Activated CD4-positive, alpha-beta T cell treated with anti-CD3 and anti-CD28 coated beads for 36 hours (primary cell): ENCODE results near the gene COP1. TPM values are rescaled to one million over a fixed set of nuclear protein-coding genes. Genes with fewer than 3 reads are reported as not detected.
A peak's percentile ranks its signal among the peaks of the same experiment; 100 is the strongest.

Experiments used
- ATAC-seq: fragments of 200-7000 bp; cut with Tn5 transposase; one replicate; pipeline ENCODE4 v1.10.0; 2021; ENCODE audit warnings: mild to moderate bottlenecking, moderate library complexity
- CTCF ChIA-PET: fragments of 350-600 bp; sonication (Branson Sonifier 250); formaldehyde crosslinking; loops from one replicate; lab custom pipeline; 2021; ENCODE audit warnings: antibody characterized with exemption; lab: Charles Lee
- POLR2A ChIA-PET: fragments of 350-600 bp; sonication (Branson Sonifier 250); formaldehyde crosslinking; loops from one replicate; lab custom pipeline; 2021; ENCODE audit warnings: antibody characterized with exemption, inconsistent platforms; lab: Charles Lee
- DNase-seq: peaks from one replicate; pipeline ENCODE4 v3.0.0-alpha.2; 2020
- H3K27ac Mint-ChIP-seq: one replicate; pipeline ENCODE4 v1.8.0; 2021; ENCODE audit warnings: mixed read lengths
- H3K27me3 Mint-ChIP-seq: one replicate; pipeline ENCODE4 v1.8.0; 2021; ENCODE audit warnings: mixed read lengths
- H3K36me3 Mint-ChIP-seq: one replicate; pipeline ENCODE4 v1.8.0; 2021; ENCODE audit warnings: low read depth, mixed read lengths
- H3K4me1 Mint-ChIP-seq: one replicate; pipeline ENCODE4 v1.8.0; 2021; ENCODE audit warnings: mixed read lengths
- H3K4me3 Mint-ChIP-seq: one replicate; pipeline ENCODE4 v1.8.0; 2021; ENCODE audit warnings: mild to moderate bottlenecking, moderate library complexity, mixed read lengths
- H3K9me3 Mint-ChIP-seq: one replicate; pipeline ENCODE4 v1.8.0; 2021; ENCODE audit warnings: low read depth, mixed read lengths
- intact Hi-C, 2 experiments: fragments of 100-400 bp; cut with DNase I in 1 of 2; cut with micrococcal nuclease in 1 of 2; formaldehyde crosslinking; loops; one replicate each; pipeline versions ENCODE4 v1.14.2 to v1.15.1; 2022 to 2024; cut with DNase I, micrococcal nuclease
- total RNA-seq, 2 experiments: library from RNA; stranded (reverse); gene quantifications; one replicate each; pipeline ENCODE4 v1.2.3, GENCODE V29; 2021

Gene COP1
- total RNA-seq, 2 experiments from 2014 or later = 38.7 to 43.4 TPM

GRCh38 chr1:176073524-176074157 lies 133.4 kb downstream of the COP1 start:
- Mint-ChIP-seq H3K4me1 (peaks cover 3% of the 10 kb centered on the region), H3K27me3 (no peaks in the 10 kb centered on the region), H3K9me3 (peaks cover 18% of the 10 kb centered on the region), H3K36me3 (peaks cover 53% of the 10 kb centered on the region), H3K27ac (no peak overlapping the region), H3K4me3 (no peak overlapping the region)
- peak; percentile 61 for ATAC-seq
- ChIA-PET CTCF (interaction anchor here (0.6 to 1.5 kb wide), 5 partner anchors 49 to 922 kb away, joined by 3 to 4 read pairs (median 3); no protein-coding TSS in a partner anchor), POLR2A (no interaction called here)
- peak; percentile 39 for DNase-seq
- intact Hi-C loops = loop anchor here in 1 of 2 experiments (2.0 to 5.0 kb wide), 3 partner anchors 593 to 921 kb away; no protein-coding TSS in a partner anchor

GRCh38 chr1:176068901-176069300 lies 138.2 kb downstream of the COP1 start:
- no peaks in the 10 kb centered on the region for H3K9me3 Mint-ChIP-seq
- ATAC-seq (no peak), DNase-seq (no peak)
- H3K27me3 Mint-ChIP-seq = no peaks in the 10 kb centered on the region
- no peak overlapping the region for H3K4me3 Mint-ChIP-seq
- H3K27ac Mint-ChIP-seq = no peak overlapping the region
- peaks cover 38% of the 10 kb centered on the region for H3K36me3 Mint-ChIP-seq
- intact Hi-C loops = no loop called here
- CTCF ChIA-PET = no interaction called here
- peaks cover 6% of the 10 kb centered on the region for H3K4me1 Mint-ChIP-seq
- POLR2A ChIA-PET = no interaction called here

- POLR2A ChIA-PET = no interaction called here
- Mint-ChIP-seq H3K9me3 (no peaks in the 10 kb centered on the region), H3K36me3 (peaks cover 36% of the 10 kb centered on the region), H3K4me3 (no peak overlapping the region), H3K4me1 (peaks cover 6% of the 10 kb centered on the region), H3K27ac (peak overlapping the region; percentile 47), H3K27me3 (no peaks in the 10 kb centered on the region)
- intact Hi-C loops = no loop called here
- ATAC-seq (peak; percentile 49), DNase-seq (no peak)
- CTCF ChIA-PET = no interaction called here
Measured at GRCh38 chr1:176068256-176068655, 138.8 kb downstream of the COP1 start.

GRCh38 chr1:176066709-176067108 lies 140.4 kb downstream of the COP1 start:
- Mint-ChIP-seq H3K36me3 (peaks cover 30% of the 10 kb centered on the region), H3K9me3 (no peaks in the 10 kb centered on the region), H3K4me3 (no peak overlapping the region), H3K4me1 (peaks cover 6% of the 10 kb centered on the region), H3K27me3 (no peaks in the 10 kb centered on the region), H3K27ac (no peak overlapping the region)
- ATAC-seq (no peak), DNase-seq (no peak)
- POLR2A ChIA-PET = no interaction called here
- intact Hi-C loops = no loop called here
- CTCF ChIA-PET = no interaction called here

- POLR2A ChIA-PET = no interaction called here
- H3K9me3 Mint-ChIP-seq = no peaks in the 10 kb centered on the region
- no peak overlapping the region for H3K27ac Mint-ChIP-seq
- H3K27me3 Mint-ChIP-seq = no peaks in the 10 kb centered on the region
- intact Hi-C loops = no loop called here
- CTCF ChIA-PET = no interaction called here
- DNase-seq = no peak
- ATAC-seq = no peak
- no peak overlapping the region for H3K4me3 Mint-ChIP-seq
- peaks cover 2% of the 10 kb centered on the region for H3K4me1 Mint-ChIP-seq
- peaks cover 12% of the 10 kb centered on the region for H3K36me3 Mint-ChIP-seq
Measured at GRCh38 chr1:176058686-176059085, 148.4 kb downstream of the COP1 start.

GRCh38 chr1:176056312-176056711 lies 150.8 kb downstream of the COP1 start:
- Mint-ChIP-seq H3K36me3 (peaks cover 11% of the 10 kb centered on the region), H3K4me1 (peaks cover 2% of the 10 kb centered on the region), H3K4me3 (no peak overlapping the region), H3K27me3 (no peaks in the 10 kb centered on the region), H3K27ac (no peak overlapping the region), H3K9me3 (no peaks in the 10 kb centered on the region)
- POLR2A ChIA-PET = no interaction called here
- DNase-seq = no peak
- CTCF ChIA-PET = no interaction called here
- ATAC-seq = no peak
- intact Hi-C loops = no loop called here

GRCh38 chr1:176055398-176055797 lies 151.7 kb downstream of the COP1 start:
- ChIA-PET POLR2A (no interaction called here), CTCF (interaction anchor here (0.6 to 0.8 kb wide), 2 partner anchors 34 to 64 kb away, joined by 3 to 4 read pairs; no protein-coding TSS in a partner anchor)
- DNase-seq (no peak), ATAC-seq (peak; percentile 51)
- intact Hi-C loops = no loop called here
- Mint-ChIP-seq H3K9me3 (no peaks in the 10 kb centered on the region), H3K4me3 (no peak overlapping the region), H3K27me3 (no peaks in the 10 kb centered on the region), H3K27ac (no peak overlapping the region), H3K4me1 (peaks cover 2% of the 10 kb centered on the region), H3K36me3 (peaks cover 11% of the 10 kb centered on the region)

GRCh38 chr1:176051902-176052518 lies 155.1 kb downstream of the COP1 start:
- ATAC-seq (no peak), DNase-seq (no peak)
- no peaks in the 10 kb centered on the region for H3K9me3 Mint-ChIP-seq
- POLR2A ChIA-PET = no interaction called here
- intact Hi-C loops = no loop called here
- no peak overlapping the region for H3K27ac Mint-ChIP-seq
- H3K36me3 Mint-ChIP-seq = peaks cover 11% of the 10 kb centered on the region
- H3K4me3 Mint-ChIP-seq = no peak overlapping the region
- CTCF ChIA-PET = no interaction called here
- peaks cover 2% of the 10 kb centered on the region for H3K4me1 Mint-ChIP-seq
- H3K27me3 Mint-ChIP-seq = no peaks in the 10 kb centered on the region

- ATAC-seq (no peak), DNase-seq (no peak)
- CTCF ChIA-PET = no interaction called here
- Mint-ChIP-seq H3K36me3 (peaks cover 8% of the 10 kb centered on the region), H3K4me1 (peaks cover 2% of the 10 kb centered on the region), H3K27me3 (no peaks in the 10 kb centered on the region), H3K27ac (no peak overlapping the region), H3K4me3 (no peak overlapping the region), H3K9me3 (no peaks in the 10 kb centered on the region)
- POLR2A ChIA-PET = no interaction called here
- intact Hi-C loops = no loop called here
Measured at GRCh38 chr1:176051402-176051801, 155.7 kb downstream of the COP1 start.

GRCh38 chr1:176049582-176049981 lies 157.5 kb downstream of the COP1 start:
- Mint-ChIP-seq H3K4me3 (no peak overlapping the region), H3K36me3 (peaks cover 3% of the 10 kb centered on the region), H3K27ac (no peak overlapping the region), H3K4me1 (no peaks in the 10 kb centered on the region), H3K27me3 (no peaks in the 10 kb centered on the region), H3K9me3 (no peaks in the 10 kb centered on the region)
- DNase-seq = no peak
- ChIA-PET CTCF (no interaction called here), POLR2A (no interaction called here)
- intact Hi-C loops = no loop called here
- ATAC-seq = no peak

GRCh38 chr1:176046926-176047325 lies 160.2 kb downstream of the COP1 start:
- Mint-ChIP-seq H3K27ac (no peak overlapping the region), H3K36me3 (peaks cover 8% of the 10 kb centered on the region), H3K27me3 (no peaks in the 10 kb centered on the region), H3K4me1 (no peaks in the 10 kb centered on the region), H3K9me3 (no peaks in the 10 kb centered on the region), H3K4me3 (no peak overlapping the region)
- intact Hi-C loops = no loop called here
- DNase-seq = no peak
- ChIA-PET POLR2A (no interaction called here), CTCF (no interaction called here)
- ATAC-seq = no peak

GRCh38 chr1:176043537-176043936 lies 163.5 kb downstream of the COP1 start:
- no peak for ATAC-seq
- H3K4me3 Mint-ChIP-seq = no peak overlapping the region
- no peaks in the 10 kb centered on the region for H3K27me3 Mint-ChIP-seq
- no peak overlapping the region for H3K27ac Mint-ChIP-seq
- H3K36me3 Mint-ChIP-seq = peaks cover 25% of the 10 kb centered on the region
- H3K9me3 Mint-ChIP-seq = no peaks in the 10 kb centered on the region
- CTCF ChIA-PET = no interaction called here
- intact Hi-C loops = no loop called here
- H3K4me1 Mint-ChIP-seq = peaks cover 11% of the 10 kb centered on the region
- no peak for DNase-seq
- POLR2A ChIA-PET = no interaction called here
